ENCODE results near the gene PTPN23. TPM values are rescaled to one million over a fixed set of nuclear protein-coding genes. Genes with fewer than 3 reads are reported as not detected.
A peak's percentile ranks its signal among the peaks of the same experiment; 100 is the strongest.

The PTPN23 gene
- total RNA-seq, 1 donor: 30.0 TPM

- Histone ChIP-seq H3K4me1 (ENCODE audit: insufficient read depth, low read length) (no peaks in the 10 kb centered on the region), H4K20me1 (ENCODE audit: insufficient read depth, low read length) (peaks cover 7% of the 10 kb centered on the region), H3K9me3 (ENCODE audit: low read depth, low read length) (no peaks in the 10 kb centered on the region), H2AFZ (ENCODE audit: low read length) (no peak overlapping the region), H3K79me2 (ENCODE audit: insufficient read depth, low read length) (no peaks in the 10 kb centered on the region), H3K4me2 (ENCODE audit: insufficient read depth, low read length) (no peak overlapping the region), H3K36me3 (ENCODE audit: insufficient read depth, low read length) (peaks cover 46% of the 10 kb centered on the region), H3K27me3 (ENCODE audit: insufficient read depth, low read length) (no peaks in the 10 kb centered on the region), H3K4me3 (ENCODE audit: insufficient read depth, low read length) (no peak overlapping the region), H3K27ac (ENCODE audit: low read depth, low read length) (no peak overlapping the region)
- TF ChIP-seq CTCF (IDR thresholded peaks at IDR 0.05; ENCODE audit: extremely low read depth, low read depth, low read length): no peak
- DNase-seq (ENCODE audit: insufficient read length, low spot score, missing footprints): peak; percentile 83
Observed at GRCh38 chr3:47416041-47416440, 35.2 kb downstream of the PTPN23 start.

- no peaks in the 10 kb centered on the region for H3K79me2 ChIP-seq (ENCODE audit: insufficient read depth, low read length)
- H3K27ac ChIP-seq (ENCODE audit: low read depth, low read length): no peak overlapping the region
- H4K20me1 ChIP-seq (ENCODE audit: insufficient read depth, low read length): no peaks in the 10 kb centered on the region
- peaks cover 4% of the 10 kb centered on the region for H3K4me1 ChIP-seq (ENCODE audit: insufficient read depth, low read length)
- H3K27me3 ChIP-seq (ENCODE audit: insufficient read depth, low read length): no peaks in the 10 kb centered on the region
- H3K36me3 ChIP-seq (ENCODE audit: insufficient read depth, low read length): peaks cover 29% of the 10 kb centered on the region
- peak; percentile 17 for TF ChIP-seq CTCF (IDR thresholded peaks at IDR 0.05; ENCODE audit: extremely low read depth, low read depth, low read length)
- no peak overlapping the region for H2AFZ ChIP-seq (ENCODE audit: low read length)
- H3K4me2 ChIP-seq (ENCODE audit: insufficient read depth, low read length): no peak overlapping the region
- H3K9me3 ChIP-seq (ENCODE audit: low read depth, low read length): no peaks in the 10 kb centered on the region
- DNase-seq (ENCODE audit: insufficient read length, low spot score, missing footprints): peak; percentile 86
- no peak overlapping the region for H3K4me3 ChIP-seq (ENCODE audit: insufficient read depth, low read length)
Observed at GRCh38 chr3:47418167-47419082, 37.6 kb downstream of the PTPN23 start.

- Histone ChIP-seq H3K27ac (ENCODE audit: low read depth, low read length) (no peak overlapping the region), H3K4me3 (ENCODE audit: insufficient read depth, low read length) (no peak overlapping the region), H3K4me1 (ENCODE audit: insufficient read depth, low read length) (peaks cover 4% of the 10 kb centered on the region), H4K20me1 (ENCODE audit: insufficient read depth, low read length) (no peaks in the 10 kb centered on the region), H3K27me3 (ENCODE audit: insufficient read depth, low read length) (no peaks in the 10 kb centered on the region), H2AFZ (ENCODE audit: low read length) (no peak overlapping the region), H3K4me2 (ENCODE audit: insufficient read depth, low read length) (no peak overlapping the region), H3K9me3 (ENCODE audit: low read depth, low read length) (no peaks in the 10 kb centered on the region), H3K36me3 (ENCODE audit: insufficient read depth, low read length) (peaks cover 19% of the 10 kb centered on the region), H3K79me2 (ENCODE audit: insufficient read depth, low read length) (no peaks in the 10 kb centered on the region)
- peak; percentile 45 for DNase-seq (ENCODE audit: insufficient read length, low spot score, missing footprints)
- TF ChIP-seq CTCF (IDR thresholded peaks at IDR 0.05; ENCODE audit: extremely low read depth, low read depth, low read length): no peak
Observed at GRCh38 chr3:47419083-47420043, 38.5 kb downstream of the PTPN23 start.

Measured in osteoblast (primary cell).